DLD1 (cell line): Measurements from ENCODE around the gene ZSCAN31.
"Not testable (repeated sequence)": the region's sequence is repeated elsewhere in the genome, so short reads cannot be mapped to it uniquely, and the experiment has no call there.

Experiments
- in situ Hi-C: cut with HindIII; loops from 2 replicates; pipeline ENCODE4 v1.10.0; 2017; ENCODE audit warnings: low sequenced_read_pairs

ZSCAN31 gene

GRCh38 chr6:28335564-28336283 is at the start of gene ZSCAN31:
Gene ZSCAN31 (minus strand): TSS chr6:28336148. CDS start chr6:28329683, 6,465 bp downstream.
- in situ Hi-C loops = no loop called here

GRCh38 chr6:28384143-28384533 is 48.2 kb upstream of the ZSCAN31 start:
- in situ Hi-C loops = no loop called here

- in situ Hi-C loops = no loop called here
Measured at GRCh38 chr6:28383235-28384142, 47.5 kb upstream of the ZSCAN31 start.

GRCh38 chr6:28380381-28380780 is 44.4 kb upstream of the ZSCAN31 start:
- in situ Hi-C loops = no loop called here

- in situ Hi-C loops = no loop called here
Measured at GRCh38 chr6:28378644-28379043, 42.7 kb upstream of the ZSCAN31 start.

GRCh38 chr6:28377879-28378278 is 41.9 kb upstream of the ZSCAN31 start:
- in situ Hi-C loops = no loop called here

GRCh38 chr6:28373925-28374324 is 38.0 kb upstream of the ZSCAN31 start:
- in situ Hi-C loops = no loop called here

GRCh38 chr6:28371706-28372451 is 35.9 kb upstream of the ZSCAN31 start:
- in situ Hi-C loops = no loop called here

GRCh38 chr6:28371280-28371679 is 35.3 kb upstream of the ZSCAN31 start:
- in situ Hi-C loops = no loop called here

- in situ Hi-C loops = no loop called here
Measured at GRCh38 chr6:28370440-28370839, 34.5 kb upstream of the ZSCAN31 start.

GRCh38 chr6:28369463-28369862 is 33.5 kb upstream of the ZSCAN31 start:
- in situ Hi-C loops = no loop called here

- in situ Hi-C loops = no loop called here
Measured at GRCh38 chr6:28368522-28368921, 32.6 kb upstream of the ZSCAN31 start.

GRCh38 chr6:28365590-28365989 is 29.6 kb upstream of the ZSCAN31 start:
- in situ Hi-C loops = not testable (repeated sequence)

- in situ Hi-C loops = no loop called here
Measured at GRCh38 chr6:28360961-28361360, 25.0 kb upstream of the ZSCAN31 start.

- in situ Hi-C loops = not testable (repeated sequence)
Measured at GRCh38 chr6:28359562-28359961, 23.6 kb upstream of the ZSCAN31 start.

GRCh38 chr6:28357036-28357435 is 21.1 kb upstream of the ZSCAN31 start:
- in situ Hi-C loops = no loop called here

- in situ Hi-C loops = no loop called here
Measured at GRCh38 chr6:28356666-28357020, 20.7 kb upstream of the ZSCAN31 start.

GRCh38 chr6:28355743-28356665 is 20.1 kb upstream of the ZSCAN31 start:
- in situ Hi-C loops = no loop called here

- in situ Hi-C loops = no loop called here
Measured at GRCh38 chr6:28354688-28355554, 19.0 kb upstream of the ZSCAN31 start.
